Tibial artery (tissue), 4 donors: ENCODE measurements around the gene HERC3.

ENCODE experiments used
- DNase-seq, 2 donors: peaks; one replicate each; pipeline ENCODE4 v3.0.0-alpha.2; 2019
- H3K27ac ChIP-seq, 2 donors: fragments of 200-600 bp; sonication (generic) in 1 of 2; 1 replicate in 1 of 2; 2 replicates in 1 of 2; pipeline ENCODE4 v1.5.1; 2018 to 2019; ENCODE audit warnings: mild to moderate bottlenecking in 1 of 2
- H3K27me3 ChIP-seq, 2 donors: fragments of 200-600 bp; sonication (generic) in 1 of 2; one replicate each; pipeline versions ENCODE4 v1.5.1 to v1.6.0; 2016 to 2019
- H3K36me3 ChIP-seq, 3 donors: fragments of 200-600 bp; sonication (generic) in 2 of 3; one replicate each; pipeline ENCODE4 v1.5.1; 2016 to 2019; ENCODE audit warnings: mild to moderate bottlenecking in 2 of 3
- H3K4me1 ChIP-seq, 4 donors: fragments of 200-600 bp; sonication (generic) in 2 of 4; 1 replicate in 3 of 4; 2 replicates in 1 of 4; pipeline ENCODE4 v1.5.1; 2016 to 2019
- H3K4me3 ChIP-seq, 2 donors: fragments of 200-600 bp; sonication (generic) in 1 of 2; 1 replicate in 1 of 2; 2 replicates in 1 of 2; pipeline ENCODE4 v1.5.1; 2018 to 2019; ENCODE audit warnings: mild to moderate bottlenecking in 2 of 2
- H3K9me3 ChIP-seq, 3 donors: fragments of 200-600 bp; sonication (generic) in 1 of 3; one replicate each; pipeline ENCODE4 v1.5.1; 2016 to 2019
- CTCF ChIP-seq, 2 experiments: fragments of 200-600 bp in 1 of 2; fragments of 450-650 bp in 1 of 2; IDR thresholded peaks; one replicate each; pipeline ENCODE4 v1.5.1; 2017 to 2019; ENCODE audit warnings: antibody characterized with exemption in 2 of 2, mild to moderate bottlenecking in 1 of 2, moderate library complexity in 1 of 2
- intact Hi-C: fragments of 100-400 bp; cut with DNase I; formaldehyde crosslinking; loops from one replicate; pipeline ENCODE4 v1.15.0; 2023; ENCODE audit warnings: low total_unique reads

Gene HERC3

GRCh38 chr4:88705223-88705622 lies 112.9 kb downstream of the HERC3 start:
- Histone ChIP-seq H3K9me3 (no peaks in the 10 kb centered on the region), H3K27me3 (no peaks in the 10 kb centered on the region), H3K4me3 (no peak overlapping the region), H3K36me3 (peaks cover 15 to 50% (median 17%) of the 10 kb centered on the region in 3 donors), H3K27ac (peak overlapping the region; percentile 62 to 79), H3K4me1 (peaks cover 0 to 23% (median 21%) of the 10 kb centered on the region in 4 donors)
- no peak for DNase-seq
- intact Hi-C loops: loop anchor here (10.0 kb wide), 2 partner anchors 110 to 400 kb away; no protein-coding TSS in a partner anchor
- TF ChIP-seq CTCF (IDR thresholded peaks at IDR 0.05): no peak

- no peaks in the 10 kb centered on the region for H3K27me3 ChIP-seq
- H3K4me3 ChIP-seq: no peak overlapping the region
- H3K36me3 ChIP-seq: peaks cover 19 to 57% (median 24%) of the 10 kb centered on the region in 3 donors
- TF ChIP-seq CTCF (IDR thresholded peaks at IDR 0.05): no peak
- intact Hi-C loops: loop anchor here (2.0 to 10.0 kb wide), 3 partner anchors 109 to 399 kb away; no protein-coding TSS in a partner anchor
- peaks cover 0 to 23% (median 21%) of the 10 kb centered on the region in 4 donors for H3K4me1 ChIP-seq
- no peaks in the 10 kb centered on the region for H3K9me3 ChIP-seq
- peak overlapping the region; percentile 62 to 79 for H3K27ac ChIP-seq
- no peak for DNase-seq
Observed at GRCh38 chr4:88705805-88706492, 113.7 kb downstream of the HERC3 start.

- intact Hi-C loops: loop anchor here (2.0 to 10.0 kb wide), 3 partner anchors 108 to 398 kb away; no protein-coding TSS in a partner anchor
- Histone ChIP-seq H3K9me3 (no peaks in the 10 kb centered on the region), H3K27me3 (no peaks in the 10 kb centered on the region), H3K27ac (peak overlapping the region; percentile 62 to 79), H3K36me3 (peaks cover 22 to 60% (median 28%) of the 10 kb centered on the region in 3 donors), H3K4me3 (no peak overlapping the region), H3K4me1 (peaks cover 0 to 23% (median 21%) of the 10 kb centered on the region in 4 donors)
- TF ChIP-seq CTCF (IDR thresholded peaks at IDR 0.05): peak; percentile 69 to 70
- DNase-seq: peak in 1 of 2 donors; percentile 80
Observed at GRCh38 chr4:88706574-88706973, 114.3 kb downstream of the HERC3 start.

- Histone ChIP-seq H3K27ac (no peak overlapping the region), H3K27me3 (no peaks in the 10 kb centered on the region), H3K9me3 (no peaks in the 10 kb centered on the region), H3K36me3 (peaks cover 18 to 34% (median 20%) of the 10 kb centered on the region in 3 donors), H3K4me1 (peaks cover 0 to 23% (median 21%) of the 10 kb centered on the region in 4 donors), H3K4me3 (no peak overlapping the region)
- intact Hi-C loops: loop anchor here (10.0 kb wide), 2 partner anchors 105 to 395 kb away; no protein-coding TSS in a partner anchor
- TF ChIP-seq CTCF (IDR thresholded peaks at IDR 0.05): no peak
- no peak for DNase-seq
Observed at GRCh38 chr4:88709989-88710388, 117.7 kb downstream of the HERC3 start.

- H3K4me3 ChIP-seq: no peak overlapping the region
- H3K27ac ChIP-seq: no peak overlapping the region
- no peak for DNase-seq
- H3K9me3 ChIP-seq: peaks cover 0 to 7% (median 7%) of the 10 kb centered on the region in 3 donors
- H3K4me1 ChIP-seq: no peaks in the 10 kb centered on the region
- intact Hi-C loops: no loop called here
- peaks cover 30 to 36% (median 34%) of the 10 kb centered on the region in 3 donors for H3K36me3 ChIP-seq
- no peaks in the 10 kb centered on the region for H3K27me3 ChIP-seq
- TF ChIP-seq CTCF (IDR thresholded peaks at IDR 0.05): no peak
Observed at GRCh38 chr4:88713782-88714181, 121.5 kb downstream of the HERC3 start.
